BE2C (cell line): Measurements from ENCODE around the gene TMED9.
"Not testable (repeated sequence)": the region's sequence is repeated elsewhere in the genome, so short reads cannot be mapped to it uniquely, and the experiment has no call there.

Source experiments
- DNase-seq: peaks from one replicate; pipeline ENCODE4 v3.0.0-alpha.2; 2020
- H3K27me3 ChIP-seq: fragments of 250-450 bp; sonication (Bioruptor Pico); 2 replicates; pipeline ENCODE4 v1.5.1; 2020; ENCODE audit warnings: mild to moderate bottlenecking
- H3K36me3 ChIP-seq: fragments of 250-450 bp; sonication (Bioruptor Pico); 2 replicates; pipeline ENCODE4 v1.5.1; 2020; ENCODE audit warnings: mild to moderate bottlenecking
- H3K4me1 ChIP-seq: fragments of 250-450 bp; sonication (Bioruptor Pico); 2 replicates; pipeline ENCODE4 v1.5.1; 2020
- H3K4me3 ChIP-seq: 2 replicates; pipeline ENCODE4 v1.5.1; 2011; ENCODE audit warnings: low read depth, low read length
- H3K9me3 ChIP-seq: fragments of 250-450 bp; sonication (Bioruptor Pico); 2 replicates; pipeline ENCODE4 v1.5.1; 2020
- TF ChIP-seq, protein P1 (sequence below): IDR thresholded peaks from 2 replicates; pipeline ENCODE4 v1.5.1; 2012; ENCODE audit warnings: mild to moderate bottlenecking, low read depth, low read length

The TMED9 gene

DNA sequence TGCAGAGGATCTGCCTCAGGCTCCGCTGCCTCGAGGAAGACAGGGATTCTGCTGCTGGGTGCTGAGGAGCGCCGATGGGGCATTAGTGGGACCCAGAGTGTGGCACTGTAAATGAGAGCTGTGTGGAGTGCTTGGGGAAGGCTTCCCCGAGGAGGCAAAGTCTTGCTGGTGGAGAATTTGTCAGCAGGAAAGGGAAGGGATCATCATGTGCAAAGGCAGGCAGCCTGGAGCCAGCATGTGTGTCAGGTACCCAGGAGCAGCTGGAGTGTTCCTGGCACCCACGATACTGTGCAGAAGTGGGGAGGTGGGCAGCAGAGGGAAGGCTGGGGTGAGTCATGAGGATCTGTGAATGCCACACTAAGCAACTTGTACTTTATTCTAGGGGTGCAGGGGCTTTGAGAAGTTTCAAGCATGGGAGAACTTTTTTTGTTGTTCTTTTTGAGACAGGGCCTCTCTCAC, 20.2 kb downstream of the TMED9 start:
- H3K9me3 ChIP-seq: no peaks in the 10 kb centered on the region
- H3K4me1 ChIP-seq: no peaks in the 10 kb centered on the region
- no peaks in the 10 kb centered on the region; the same call in none of the 2 replicates for H3K27me3 ChIP-seq
- H3K36me3 ChIP-seq: no peaks in the 10 kb centered on the region
- DNase-seq: no peak
- no peak overlapping the region for H3K4me3 ChIP-seq
- TF ChIP-seq, protein P1, sequence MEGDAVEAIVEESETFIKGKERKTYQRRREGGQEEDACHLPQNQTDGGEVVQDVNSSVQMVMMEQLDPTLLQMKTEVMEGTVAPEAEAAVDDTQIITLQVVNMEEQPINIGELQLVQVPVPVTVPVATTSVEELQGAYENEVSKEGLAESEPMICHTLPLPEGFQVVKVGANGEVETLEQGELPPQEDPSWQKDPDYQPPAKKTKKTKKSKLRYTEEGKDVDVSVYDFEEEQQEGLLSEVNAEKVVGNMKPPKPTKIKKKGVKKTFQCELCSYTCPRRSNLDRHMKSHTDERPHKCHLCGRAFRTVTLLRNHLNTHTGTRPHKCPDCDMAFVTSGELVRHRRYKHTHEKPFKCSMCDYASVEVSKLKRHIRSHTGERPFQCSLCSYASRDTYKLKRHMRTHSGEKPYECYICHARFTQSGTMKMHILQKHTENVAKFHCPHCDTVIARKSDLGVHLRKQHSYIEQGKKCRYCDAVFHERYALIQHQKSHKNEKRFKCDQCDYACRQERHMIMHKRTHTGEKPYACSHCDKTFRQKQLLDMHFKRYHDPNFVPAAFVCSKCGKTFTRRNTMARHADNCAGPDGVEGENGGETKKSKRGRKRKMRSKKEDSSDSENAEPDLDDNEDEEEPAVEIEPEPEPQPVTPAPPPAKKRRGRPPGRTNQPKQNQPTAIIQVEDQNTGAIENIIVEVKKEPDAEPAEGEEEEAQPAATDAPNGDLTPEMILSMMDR: no peak

DNA sequence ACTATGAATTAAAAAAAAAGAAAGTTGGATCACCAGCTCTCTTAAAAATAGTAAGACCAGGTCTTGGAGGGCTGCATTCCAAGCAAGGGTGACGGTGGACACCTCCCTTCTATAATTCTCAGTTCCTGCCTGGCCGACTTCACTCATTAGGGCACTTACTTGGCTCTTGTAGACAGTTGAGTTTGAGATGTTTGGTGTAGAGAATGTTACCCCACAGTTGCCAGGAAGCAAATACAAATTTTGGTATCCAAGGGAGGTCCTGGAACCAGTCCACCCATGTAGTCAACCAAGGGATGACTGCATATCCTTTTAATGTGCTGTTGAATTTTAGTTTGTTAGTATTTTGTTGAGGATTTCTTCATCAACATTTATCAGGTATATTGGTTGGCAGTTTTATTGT, 28.6 kb downstream of the TMED9 start:
- Histone ChIP-seq H3K9me3 (no peaks in the 10 kb centered on the region), H3K27me3 (peaks cover 3% of the 10 kb centered on the region), H3K4me3 (no peak overlapping the region), H3K36me3 (no peaks in the 10 kb centered on the region), H3K4me1 (no peaks in the 10 kb centered on the region)
- no peak for DNase-seq
- TF ChIP-seq, protein P1: no peak

DNA sequence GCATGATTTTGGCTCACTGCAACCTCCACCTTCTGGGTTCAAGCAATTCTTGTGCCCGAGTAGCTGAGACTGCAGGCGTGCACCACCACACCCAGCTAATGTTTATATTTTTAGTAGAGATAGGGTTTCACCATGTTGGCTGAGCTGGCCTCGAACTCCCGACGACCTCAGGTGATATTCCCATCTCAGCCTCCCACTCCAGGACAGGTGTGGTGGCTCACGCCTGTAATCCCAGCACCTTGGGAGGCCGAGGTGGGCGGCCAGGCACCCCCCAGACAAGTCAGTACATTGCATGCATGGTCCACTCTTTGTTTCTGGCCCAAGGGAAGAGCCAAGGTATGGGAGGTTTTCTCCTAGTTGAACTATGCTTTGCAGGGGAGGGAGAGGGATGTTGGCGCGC, 32.2 kb downstream of the TMED9 start:
- not testable (repeated sequence) for H3K4me3 ChIP-seq, H3K36me3 ChIP-seq, H3K4me1 ChIP-seq, DNase-seq, H3K9me3 ChIP-seq, H3K27me3 ChIP-seq

DNA sequence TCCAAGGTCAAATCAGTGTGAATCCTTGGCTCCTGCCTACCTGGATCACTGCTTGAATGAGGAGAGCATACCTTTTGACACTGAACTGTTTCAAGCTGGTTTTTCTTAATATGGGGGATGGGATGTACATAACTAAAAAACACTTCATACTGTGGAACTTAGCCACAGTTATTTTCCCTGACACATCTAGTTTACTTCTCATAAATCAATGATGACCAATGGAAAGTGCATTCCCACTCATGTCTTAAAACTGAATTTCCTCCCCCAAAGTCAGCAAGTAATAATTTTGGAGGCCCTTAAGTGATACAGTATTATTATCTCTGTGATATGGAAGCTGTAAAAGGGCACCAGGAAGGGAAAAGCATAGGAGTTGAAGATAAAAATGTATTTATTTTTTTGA, 38.2 kb downstream of the TMED9 start:
- H3K36me3 ChIP-seq, H3K27me3 ChIP-seq, DNase-seq, H3K9me3 ChIP-seq, H3K4me1 ChIP-seq, H3K4me3 ChIP-seq: not testable (repeated sequence)

DNA sequence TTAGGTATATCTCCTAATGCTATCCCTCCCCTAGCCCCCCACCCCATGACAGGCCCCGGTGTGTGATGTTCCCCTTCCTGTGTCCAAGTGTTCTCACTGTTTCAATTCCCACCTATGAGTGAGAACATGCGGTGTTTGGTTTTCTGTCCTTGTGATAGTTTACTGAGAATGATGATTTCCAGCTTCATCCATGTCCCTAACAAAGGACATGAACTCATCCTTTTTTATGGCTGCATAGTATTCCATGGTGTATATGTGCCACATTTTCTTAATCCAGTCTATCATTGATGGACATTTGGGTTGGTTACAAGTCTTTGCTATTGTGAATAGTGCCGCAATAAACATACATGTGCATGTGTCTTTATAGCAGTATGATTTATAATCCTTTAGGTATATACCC, 42.9 kb downstream of the TMED9 start:
- H3K36me3 ChIP-seq, H3K9me3 ChIP-seq, H3K4me3 ChIP-seq, H3K27me3 ChIP-seq, H3K4me1 ChIP-seq, DNase-seq: not testable (repeated sequence)

DNA sequence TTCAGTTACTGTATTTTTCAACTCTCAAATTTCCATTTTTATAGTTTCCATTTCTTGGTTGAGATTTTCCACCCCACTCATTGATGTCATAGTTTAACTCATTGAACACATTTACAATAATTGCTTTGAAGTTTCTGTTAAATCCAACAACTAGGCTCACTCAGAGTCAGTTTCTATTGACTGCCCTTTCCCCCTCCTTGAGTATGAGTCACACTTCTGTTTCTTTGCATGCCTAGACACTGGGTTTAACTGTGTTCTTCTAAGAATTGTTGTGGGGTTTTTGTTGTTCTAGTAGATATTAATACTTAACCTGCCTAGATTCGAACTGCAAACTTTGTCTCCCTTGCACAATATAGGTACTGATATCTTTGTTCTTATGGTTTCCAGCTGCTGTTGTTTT, 53.5 kb downstream of the TMED9 start:
- not testable (repeated sequence) for DNase-seq, H3K9me3 ChIP-seq, H3K27me3 ChIP-seq

More for the DNA sequence above, 53.5 kb downstream of the TMED9 start:
- not testable (repeated sequence) for H3K36me3 ChIP-seq, H3K4me3 ChIP-seq, H3K4me1 ChIP-seq
